ENCODE results near the gene ZNF747.
"Not testable (repeated sequence)": the region's sequence is repeated elsewhere in the genome, so short reads cannot be mapped to it uniquely, and the experiment has no call there.

Gene ZNF747

DNA sequence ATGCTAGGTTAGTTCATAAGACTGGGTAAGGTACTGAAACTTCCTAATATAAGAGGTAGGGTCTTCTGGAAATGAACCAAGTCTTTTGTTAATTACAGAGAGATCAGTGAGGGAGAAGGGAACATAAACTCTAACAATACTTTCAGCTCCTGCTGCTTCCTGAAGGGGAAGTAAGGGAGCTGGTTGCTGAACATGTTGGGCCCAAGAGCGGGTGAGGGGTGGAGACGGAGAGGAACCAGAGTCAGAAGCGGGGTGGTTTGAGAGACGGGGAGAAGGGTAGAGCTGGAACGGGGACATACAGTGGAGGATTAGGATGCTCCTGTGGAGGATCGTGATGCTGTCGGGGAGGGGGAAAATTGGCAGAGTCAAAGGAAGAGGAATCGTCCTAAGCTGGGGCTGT, 11.5 kb upstream of the ZNF747 start:
- Histone ChIP-seq H3K9me3 (ENCODE audit: control insufficient read depth in 1 of 2, low read length in 2 of 2) (no peaks in the 10 kb centered on the region), H3K4me1 (ENCODE audit: control insufficient read depth in 1 of 2, insufficient read depth in 2 of 2, low read length in 2 of 2) (peaks cover 26% of the 10 kb centered on the region in 2 donors), H3K27me3 (ENCODE audit: control insufficient read depth in 1 of 2, insufficient read depth in 2 of 2, low read length in 2 of 2) (no peaks in the 10 kb centered on the region), H3K27ac (ENCODE audit: low read depth, low read length) (no peak overlapping the region), H3K4me3 (ENCODE audit: low read depth in 1 of 2, low read length in 2 of 2) (no peak overlapping the region), H3K36me3 (ENCODE audit: control insufficient read depth in 1 of 2, insufficient read depth in 2 of 2, low read length in 2 of 2) (no peaks in the 10 kb centered on the region), H3K9ac (ENCODE audit: low read depth in 1 of 2, low read length in 2 of 2) (no peak overlapping the region)

DNA sequence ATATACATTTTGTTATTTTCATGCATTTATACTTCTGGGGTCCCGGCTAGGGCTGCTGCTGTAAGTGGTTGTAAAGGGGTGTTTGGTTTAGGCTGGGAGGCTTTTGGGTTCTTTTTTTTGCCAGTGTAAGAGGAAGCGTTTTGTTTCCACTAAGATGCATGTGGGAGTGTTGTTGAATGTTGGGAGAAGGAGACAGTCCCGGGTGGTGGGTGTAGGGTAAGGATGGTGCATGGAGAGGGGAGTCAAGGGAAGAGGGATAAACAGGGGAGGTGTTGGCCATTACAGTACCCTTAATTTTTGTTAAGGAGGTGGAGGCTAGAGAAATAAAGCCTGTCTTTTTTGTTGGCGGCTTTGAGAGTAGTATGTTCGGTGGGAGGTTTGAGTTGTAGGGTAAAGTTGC, 8.4 kb upstream of the ZNF747 start:
- Histone ChIP-seq H3K4me1 (ENCODE audit: control insufficient read depth in 1 of 2, insufficient read depth in 2 of 2, low read length in 2 of 2) (peaks cover 14 to 21% of the 10 kb centered on the region in 2 donors), H3K27ac (ENCODE audit: low read depth, low read length) (no peak overlapping the region), H3K9me3 (ENCODE audit: control insufficient read depth in 1 of 2, low read length in 2 of 2) (no peaks in the 10 kb centered on the region), H3K4me3 (ENCODE audit: low read depth in 1 of 2, low read length in 2 of 2) (no peak overlapping the region), H3K27me3 (ENCODE audit: control insufficient read depth in 1 of 2, insufficient read depth in 2 of 2, low read length in 2 of 2) (no peaks in the 10 kb centered on the region), H3K36me3 (ENCODE audit: control insufficient read depth in 1 of 2, insufficient read depth in 2 of 2, low read length in 2 of 2) (no peaks in the 10 kb centered on the region), H3K9ac (ENCODE audit: low read depth in 1 of 2, low read length in 2 of 2) (no peak overlapping the region)

DNA sequence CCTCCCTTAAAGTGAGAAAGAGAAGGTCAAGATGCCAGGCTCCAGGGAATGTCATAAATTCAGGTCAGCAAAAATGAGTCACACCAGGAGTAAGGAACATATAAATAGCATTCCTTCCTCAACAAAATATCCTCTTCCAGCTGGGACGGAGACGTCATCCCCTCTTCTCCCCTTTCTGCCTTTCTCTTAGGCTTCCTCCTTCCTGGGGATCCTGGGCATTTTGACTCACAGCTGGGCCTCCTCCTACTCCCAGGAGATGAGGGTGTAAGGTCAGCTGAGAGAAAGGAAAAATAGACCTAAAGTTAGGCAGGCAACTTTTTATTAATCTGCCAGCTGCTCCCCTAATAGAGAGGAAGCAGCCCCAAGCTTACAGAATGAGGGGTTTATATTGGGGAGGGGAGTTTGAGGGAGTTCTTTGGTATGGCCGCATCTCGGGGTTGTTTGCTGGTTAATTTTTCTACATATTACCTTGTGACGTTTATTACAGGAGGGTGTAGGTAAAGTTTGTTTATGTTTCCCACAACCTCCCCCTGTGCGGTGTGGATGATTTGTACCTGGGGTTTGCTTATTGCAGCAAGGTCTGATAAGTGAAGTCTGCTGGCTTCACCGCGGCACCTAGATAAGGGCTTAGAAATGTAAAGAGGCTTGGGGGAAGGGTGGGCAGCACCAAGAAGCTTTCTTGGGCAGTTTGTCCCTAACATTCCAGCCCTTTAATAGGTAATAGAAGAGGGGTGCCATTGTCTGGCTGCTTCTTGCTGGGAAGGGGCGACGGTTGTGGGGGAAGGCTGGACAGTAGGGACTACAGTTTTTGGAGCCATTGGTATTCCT, 7.1 kb upstream of the ZNF747 start:
- no peak overlapping the region for H3K4me3 ChIP-seq (ENCODE audit: low read depth in 1 of 2, low read length in 2 of 2)
- H3K9me3 ChIP-seq (ENCODE audit: control insufficient read depth in 1 of 2, low read length in 2 of 2): no peaks in the 10 kb centered on the region
- no peaks in the 10 kb centered on the region for H3K27me3 ChIP-seq (ENCODE audit: control insufficient read depth in 1 of 2, insufficient read depth in 2 of 2, low read length in 2 of 2)
- peak overlapping the region; percentile 20 to 47 for H3K9ac ChIP-seq (ENCODE audit: low read depth in 1 of 2, low read length in 2 of 2)
- H3K27ac ChIP-seq (ENCODE audit: low read depth, low read length): peak overlapping the region; percentile 20
- H3K36me3 ChIP-seq (ENCODE audit: control insufficient read depth in 1 of 2, insufficient read depth in 2 of 2, low read length in 2 of 2): no peaks in the 10 kb centered on the region
- H3K4me1 ChIP-seq (ENCODE audit: control insufficient read depth in 1 of 2, insufficient read depth in 2 of 2, low read length in 2 of 2): peaks cover 13 to 20% of the 10 kb centered on the region in 2 donors

DNA sequence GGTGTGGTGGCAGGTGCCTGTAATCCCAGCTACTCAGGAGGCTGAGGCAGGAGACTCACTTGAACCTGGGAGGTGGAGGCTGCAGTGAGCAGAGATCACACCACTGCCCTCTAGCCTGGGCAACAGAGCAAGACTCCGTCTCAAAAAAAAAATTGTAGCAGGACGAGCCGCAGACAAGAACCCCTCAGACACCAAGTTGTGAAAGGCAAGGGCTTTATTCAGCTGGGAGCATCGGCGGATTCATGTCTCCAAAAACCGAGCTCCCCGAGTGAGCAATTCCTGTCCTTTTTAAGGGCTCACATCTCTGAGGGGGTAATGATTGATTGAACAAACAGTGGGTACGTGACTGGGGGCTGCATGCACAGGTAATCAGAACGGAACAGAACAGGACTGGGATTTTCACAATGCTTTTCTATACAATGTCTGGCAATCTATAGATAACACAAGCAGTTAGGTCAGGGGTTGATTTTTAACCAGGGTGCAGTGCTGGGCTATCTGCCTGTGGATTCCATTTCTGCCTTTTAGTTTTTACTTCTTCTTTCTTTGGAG, 6.3 kb upstream of the ZNF747 start:
- not testable (repeated sequence) for H3K9me3 ChIP-seq (ENCODE audit: control insufficient read depth in 1 of 2, low read length in 2 of 2); H3K27ac ChIP-seq (ENCODE audit: low read depth, low read length); H3K4me3 ChIP-seq (ENCODE audit: low read depth in 1 of 2, low read length in 2 of 2); H3K36me3 ChIP-seq (ENCODE audit: control insufficient read depth in 1 of 2, insufficient read depth in 2 of 2, low read length in 2 of 2); H3K27me3 ChIP-seq (ENCODE audit: control insufficient read depth in 1 of 2, insufficient read depth in 2 of 2, low read length in 2 of 2)
- Histone ChIP-seq H3K4me1 (ENCODE audit: control insufficient read depth in 1 of 2, insufficient read depth in 2 of 2, low read length in 2 of 2) (peaks cover 16 to 22% of the 10 kb centered on the region in 2 donors), H3K9ac (ENCODE audit: low read depth in 1 of 2, low read length in 2 of 2) (peak overlapping the region; percentile 20 to 47)

DNA sequence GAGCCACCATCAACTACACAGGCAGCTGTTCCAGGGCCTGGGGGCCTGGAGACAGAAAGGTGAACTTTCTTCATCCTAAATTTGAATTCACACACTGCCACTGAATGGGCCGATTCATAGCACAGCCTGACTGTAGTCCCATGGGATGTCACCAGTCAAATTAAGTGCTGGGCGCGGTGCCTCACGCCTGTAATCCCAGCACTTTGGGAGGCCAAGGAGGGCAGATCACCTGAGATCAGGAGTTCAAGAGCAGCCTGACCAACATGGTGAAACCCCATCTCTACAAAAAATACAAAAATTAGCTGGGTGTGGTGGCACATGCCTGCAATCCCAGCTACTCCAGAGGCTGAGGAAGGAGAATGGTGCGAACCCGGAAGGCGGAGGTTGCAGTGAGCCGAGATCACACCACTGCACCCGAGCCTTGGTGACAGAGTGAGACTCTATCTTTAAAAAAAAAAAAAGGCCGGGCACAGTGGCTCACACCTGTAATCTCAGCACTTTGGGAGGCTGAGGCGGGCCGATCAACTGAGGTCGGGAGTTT, 5.4 kb upstream of the ZNF747 start:
- not testable (repeated sequence) for H3K9ac ChIP-seq (ENCODE audit: low read depth in 1 of 2, low read length in 2 of 2); H3K36me3 ChIP-seq (ENCODE audit: control insufficient read depth in 1 of 2, insufficient read depth in 2 of 2, low read length in 2 of 2); H3K27me3 ChIP-seq (ENCODE audit: control insufficient read depth in 1 of 2, insufficient read depth in 2 of 2, low read length in 2 of 2); H3K4me3 ChIP-seq (ENCODE audit: low read depth in 1 of 2, low read length in 2 of 2); H3K9me3 ChIP-seq (ENCODE audit: control insufficient read depth in 1 of 2, low read length in 2 of 2); H3K27ac ChIP-seq (ENCODE audit: low read depth, low read length)
- peaks cover 19 to 24% of the 10 kb centered on the region in 2 donors for H3K4me1 ChIP-seq (ENCODE audit: control insufficient read depth in 1 of 2, insufficient read depth in 2 of 2, low read length in 2 of 2)

DNA sequence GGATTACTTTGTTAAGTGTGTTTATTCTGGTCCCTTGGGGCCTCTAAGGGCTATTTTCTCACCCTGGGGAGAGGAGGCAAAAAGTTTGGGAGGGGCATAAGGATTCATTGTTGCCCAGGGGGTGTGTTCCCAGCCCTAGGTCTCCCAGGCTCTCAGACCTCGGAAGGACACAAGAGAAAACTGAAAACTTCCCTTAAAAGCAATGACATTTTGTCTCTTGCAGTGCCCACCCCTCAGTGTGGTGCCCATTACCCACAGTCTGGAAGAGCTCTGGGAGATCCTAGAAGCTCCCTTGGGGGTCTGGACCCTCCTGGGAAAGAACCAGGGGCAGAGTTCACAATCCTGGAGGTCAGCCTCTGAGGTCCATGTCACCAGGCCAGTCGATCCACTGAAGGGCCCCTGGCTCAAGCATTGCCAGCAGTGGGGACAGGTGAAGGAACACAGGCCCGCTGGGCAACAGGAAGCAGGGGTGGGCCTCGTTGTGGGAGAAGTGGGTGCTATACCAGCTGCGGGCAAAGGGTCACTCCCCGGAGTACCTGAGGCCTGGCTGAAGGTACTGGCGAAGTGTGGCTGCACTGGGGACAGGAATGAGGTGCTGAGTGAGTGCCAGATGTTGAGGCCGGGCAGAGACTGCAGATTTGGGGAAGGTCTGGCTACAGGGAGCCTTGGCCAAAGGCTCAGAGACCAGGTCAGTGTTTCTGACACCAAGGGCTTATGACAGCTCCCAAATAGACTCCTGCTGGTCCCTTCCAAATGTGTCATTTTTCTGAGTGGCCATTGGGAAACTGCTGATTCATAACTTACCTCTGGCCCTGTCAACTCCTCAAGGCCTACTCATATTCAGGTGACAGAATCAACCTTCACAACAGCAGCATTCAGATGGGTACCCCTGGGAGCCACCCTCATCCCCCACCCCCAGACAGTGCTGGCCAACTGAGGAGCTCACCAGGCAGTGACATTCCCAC, 4.6 kb upstream of the ZNF747 start:
- Histone ChIP-seq H3K9me3 (ENCODE audit: control insufficient read depth in 1 of 2, low read length in 2 of 2) (no peaks in the 10 kb centered on the region), H3K27ac (ENCODE audit: low read depth, low read length) (no peak overlapping the region), H3K4me1 (ENCODE audit: control insufficient read depth in 1 of 2, insufficient read depth in 2 of 2, low read length in 2 of 2) (peaks cover 19 to 24% of the 10 kb centered on the region in 2 donors), H3K4me3 (ENCODE audit: low read depth in 1 of 2, low read length in 2 of 2) (no peak overlapping the region), H3K27me3 (ENCODE audit: control insufficient read depth in 1 of 2, insufficient read depth in 2 of 2, low read length in 2 of 2) (no peaks in the 10 kb centered on the region), H3K9ac (ENCODE audit: low read depth in 1 of 2, low read length in 2 of 2) (no peak overlapping the region), H3K36me3 (ENCODE audit: control insufficient read depth in 1 of 2, insufficient read depth in 2 of 2, low read length in 2 of 2) (no peaks in the 10 kb centered on the region)

DNA sequence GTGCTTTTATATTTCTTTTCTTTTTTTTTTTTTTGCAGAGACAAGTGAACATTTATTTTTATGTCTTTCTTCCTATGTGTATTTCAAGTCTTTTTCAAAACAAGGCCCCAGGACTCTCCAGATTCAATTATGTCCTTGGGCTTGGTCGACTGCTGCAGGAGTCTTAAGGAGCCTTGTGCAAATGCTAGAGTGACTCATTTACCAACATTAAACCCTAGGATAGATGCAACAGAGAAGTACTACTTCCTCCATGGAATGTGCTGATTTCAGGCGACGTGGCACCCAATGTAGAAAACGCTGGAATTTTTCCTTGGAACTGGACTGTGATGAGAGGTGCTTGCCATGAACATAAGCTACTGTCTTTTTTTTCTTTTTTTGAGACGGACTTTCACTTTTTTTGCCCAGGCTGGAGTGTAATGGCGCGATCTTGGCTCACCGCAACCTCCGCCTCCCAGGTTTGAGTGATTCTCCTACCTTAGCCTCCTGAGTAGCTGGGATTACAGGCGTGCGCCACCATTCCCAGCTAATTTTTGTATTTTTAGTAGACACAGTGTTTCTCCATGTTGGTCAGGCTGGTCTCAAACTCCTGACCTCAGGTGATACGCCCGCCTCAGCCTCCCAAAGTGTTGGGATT, 1.9 kb upstream of the ZNF747 start:
- peak overlapping the region in 1 of 2 donors; percentile 79 for H3K9ac ChIP-seq (ENCODE audit: low read depth in 1 of 2, low read length in 2 of 2)
- H3K9me3 ChIP-seq (ENCODE audit: control insufficient read depth in 1 of 2, low read length in 2 of 2); H3K27me3 ChIP-seq (ENCODE audit: control insufficient read depth in 1 of 2, insufficient read depth in 2 of 2, low read length in 2 of 2); H3K27ac ChIP-seq (ENCODE audit: low read depth, low read length): not testable (repeated sequence)
- peaks cover 15 to 22% of the 10 kb centered on the region in 2 donors for H3K4me1 ChIP-seq (ENCODE audit: control insufficient read depth in 1 of 2, insufficient read depth in 2 of 2, low read length in 2 of 2)
- H3K36me3 ChIP-seq (ENCODE audit: control insufficient read depth in 1 of 2, insufficient read depth in 2 of 2, low read length in 2 of 2): peaks cover 0 to 10% of the 10 kb centered on the region in 2 donors
- peak overlapping the region in 1 of 2 donors; percentile 75 for H3K4me3 ChIP-seq (ENCODE audit: low read depth in 1 of 2, low read length in 2 of 2)

DNA sequence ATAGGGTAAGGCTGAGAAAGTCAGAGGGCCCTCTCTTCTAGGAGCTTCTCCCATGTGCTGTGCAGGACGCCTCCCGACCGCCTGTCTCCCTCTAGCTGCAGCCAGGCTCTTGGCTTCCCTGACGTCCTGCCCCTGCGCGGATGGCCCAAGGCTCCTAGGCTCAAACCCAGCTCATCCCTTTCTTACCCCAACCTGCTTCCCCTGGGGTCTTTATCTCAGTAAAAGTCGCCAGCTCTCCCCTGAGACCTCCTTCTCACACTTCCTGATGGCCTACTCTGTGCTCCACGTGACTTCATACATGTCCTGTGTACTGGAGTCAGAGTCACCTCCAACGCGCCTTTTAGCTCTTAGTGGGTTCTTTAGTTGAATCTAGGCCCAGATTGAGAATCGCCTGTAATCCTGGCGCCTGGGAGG, 1.1 kb upstream of the ZNF747 start:
- H3K27ac ChIP-seq (ENCODE audit: low read depth, low read length): peak overlapping the region; percentile 93
- no peaks in the 10 kb centered on the region for H3K9me3 ChIP-seq (ENCODE audit: control insufficient read depth in 1 of 2, low read length in 2 of 2)
- H3K4me3 ChIP-seq (ENCODE audit: low read depth in 1 of 2, low read length in 2 of 2): peak overlapping the region; percentile 75 to 88
- H3K36me3 ChIP-seq (ENCODE audit: control insufficient read depth in 1 of 2, insufficient read depth in 2 of 2, low read length in 2 of 2): peaks cover 0 to 16% of the 10 kb centered on the region in 2 donors
- H3K27me3 ChIP-seq (ENCODE audit: control insufficient read depth in 1 of 2, insufficient read depth in 2 of 2, low read length in 2 of 2): no peaks in the 10 kb centered on the region
- peaks cover 11 to 16% of the 10 kb centered on the region in 2 donors for H3K4me1 ChIP-seq (ENCODE audit: control insufficient read depth in 1 of 2, insufficient read depth in 2 of 2, low read length in 2 of 2)
- H3K9ac ChIP-seq (ENCODE audit: low read depth in 1 of 2, low read length in 2 of 2): peak overlapping the region; percentile 79 to 94

DNA sequence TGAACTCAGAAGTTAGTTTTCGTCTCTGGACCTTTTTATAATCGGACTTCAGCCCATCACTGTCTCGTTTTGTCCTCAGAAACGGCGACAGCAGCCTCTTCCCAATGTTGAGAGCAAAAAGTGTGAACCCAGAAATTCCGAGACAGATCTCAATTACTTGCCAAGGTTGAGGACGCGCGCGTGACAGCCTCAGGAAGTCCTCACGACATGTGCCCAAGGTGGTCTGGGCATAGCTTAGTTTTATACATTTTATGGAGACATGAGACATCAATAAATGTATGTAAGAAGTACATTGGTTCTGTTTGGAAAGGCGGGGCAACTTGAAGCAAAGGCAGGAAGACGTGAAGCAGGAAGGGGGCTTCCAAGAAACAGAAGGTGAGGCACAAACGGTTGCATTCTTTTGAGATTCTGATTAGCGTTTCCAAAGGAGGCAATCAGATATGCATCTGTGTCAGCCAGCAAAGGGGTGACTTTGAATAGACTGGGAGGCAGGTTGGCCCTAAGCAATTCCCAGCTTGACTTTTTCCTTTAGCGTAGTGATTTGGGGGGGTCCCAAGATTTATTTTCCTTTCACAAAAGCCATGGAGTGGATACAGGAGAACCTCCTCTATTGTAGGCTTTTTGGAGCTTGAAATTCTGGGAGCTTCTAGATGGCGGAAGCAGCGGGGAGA, 583 bp upstream of the ZNF747 start:
- no peaks in the 10 kb centered on the region for H3K9me3 ChIP-seq (ENCODE audit: control insufficient read depth in 1 of 2, low read length in 2 of 2)
- peaks cover 0 to 19% of the 10 kb centered on the region in 2 donors for H3K36me3 ChIP-seq (ENCODE audit: control insufficient read depth in 1 of 2, insufficient read depth in 2 of 2, low read length in 2 of 2)
- H3K4me3 ChIP-seq (ENCODE audit: low read depth in 1 of 2, low read length in 2 of 2): peak overlapping the region; percentile 75 to 88
- H3K9ac ChIP-seq (ENCODE audit: low read depth in 1 of 2, low read length in 2 of 2): peak overlapping the region; percentile 79 to 94
- H3K27me3 ChIP-seq (ENCODE audit: control insufficient read depth in 1 of 2, insufficient read depth in 2 of 2, low read length in 2 of 2): no peaks in the 10 kb centered on the region
- H3K27ac ChIP-seq (ENCODE audit: low read depth, low read length): peak overlapping the region; percentile 93
- peaks cover 11 to 18% of the 10 kb centered on the region in 2 donors for H3K4me1 ChIP-seq (ENCODE audit: control insufficient read depth in 1 of 2, insufficient read depth in 2 of 2, low read length in 2 of 2)

Measured in duodenal mucosa (tissue), 2 donors.